Measurements from ENCODE around the gene FOXP1.
"Not testable (repeated sequence)": the region's sequence is repeated elsewhere in the genome, so short reads cannot be mapped to it uniquely, and the experiment has no call there.

DNA sequence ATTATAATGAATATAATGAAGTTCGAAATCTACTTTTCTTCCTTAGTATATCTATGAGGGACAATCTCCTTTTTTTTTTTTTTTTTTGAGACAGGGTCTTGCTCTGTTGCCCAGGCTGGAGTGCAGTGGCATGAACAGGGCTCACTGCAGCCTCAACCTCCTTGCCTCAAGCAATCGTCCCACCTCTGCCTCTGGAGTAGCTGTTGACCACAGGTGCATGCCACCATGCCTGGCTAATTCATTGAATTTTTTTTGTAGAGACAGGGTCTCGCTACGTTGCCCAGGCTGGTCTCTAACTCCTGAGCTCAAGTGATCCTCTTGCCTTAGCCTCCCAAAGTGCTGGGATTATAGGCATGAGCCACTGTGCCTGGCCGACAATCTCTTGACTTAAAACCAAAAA is 607.5 kb downstream of the FOXP1 start:
- TF ChIP-seq, protein P1, sequence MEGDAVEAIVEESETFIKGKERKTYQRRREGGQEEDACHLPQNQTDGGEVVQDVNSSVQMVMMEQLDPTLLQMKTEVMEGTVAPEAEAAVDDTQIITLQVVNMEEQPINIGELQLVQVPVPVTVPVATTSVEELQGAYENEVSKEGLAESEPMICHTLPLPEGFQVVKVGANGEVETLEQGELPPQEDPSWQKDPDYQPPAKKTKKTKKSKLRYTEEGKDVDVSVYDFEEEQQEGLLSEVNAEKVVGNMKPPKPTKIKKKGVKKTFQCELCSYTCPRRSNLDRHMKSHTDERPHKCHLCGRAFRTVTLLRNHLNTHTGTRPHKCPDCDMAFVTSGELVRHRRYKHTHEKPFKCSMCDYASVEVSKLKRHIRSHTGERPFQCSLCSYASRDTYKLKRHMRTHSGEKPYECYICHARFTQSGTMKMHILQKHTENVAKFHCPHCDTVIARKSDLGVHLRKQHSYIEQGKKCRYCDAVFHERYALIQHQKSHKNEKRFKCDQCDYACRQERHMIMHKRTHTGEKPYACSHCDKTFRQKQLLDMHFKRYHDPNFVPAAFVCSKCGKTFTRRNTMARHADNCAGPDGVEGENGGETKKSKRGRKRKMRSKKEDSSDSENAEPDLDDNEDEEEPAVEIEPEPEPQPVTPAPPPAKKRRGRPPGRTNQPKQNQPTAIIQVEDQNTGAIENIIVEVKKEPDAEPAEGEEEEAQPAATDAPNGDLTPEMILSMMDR (IDR thresholded peaks at IDR 0.05): not testable (repeated sequence)
- not testable (repeated sequence) for TF ChIP-seq POLR2AphosphoS5, POLR2A (IDR thresholded peaks at IDR 0.05)
